Hepatocyte (in vitro differentiated cells): Measurements from ENCODE around the gene POMZP3.
"Not testable (repeated sequence)": the region's sequence is repeated elsewhere in the genome, so short reads cannot be mapped to it uniquely, and the experiment has no call there.

ENCODE experiments used
- CTCF ChIP-seq: fragments of 200-600 bp; sonication (generic); IDR thresholded peaks from 2 replicates; pipeline ENCODE4 v1.5.1; 2016; ENCODE audit warnings: antibody characterized with exemption, mild to moderate bottlenecking; ENCODE audit not compliant: poor library complexity
- EZH2phosphoT487 ChIP-seq: fragments of 200-600 bp; sonication (generic); IDR thresholded peaks from one replicate; pipeline ENCODE4 v1.6.1; 2018; ENCODE audit warnings: antibody characterized with exemption, mild to moderate bottlenecking, low read depth, moderate library complexity; ENCODE audit not compliant: unreplicated experiment, severe bottlenecking

- TF ChIP-seq CTCF, EZH2phosphoT487: not testable (repeated sequence)
Measured at GRCh38 chr7:76565001-76565400, 62.1 kb downstream of the POMZP3 start.
